HepG2 (cell line): ENCODE measurements around the gene SPIRE1.

Experiments used
- FOXK1 ChIP-seq: sonication (generic); formaldehyde crosslinking; IDR thresholded peaks from 2 replicates; pipeline ENCODE4 v1.4.0; 2020; ENCODE audit warnings: low read depth, missing genetic modification reagents, borderline replicate concordance
- GTF2F1 ChIP-seq: fragments of 150-350 bp; IDR thresholded peaks from 2 replicates; pipeline ENCODE4 v1.6.1; 2014; ENCODE audit warnings: low read length
- TF ChIP-seq, protein P1 (sequence below): sonication (generic); formaldehyde crosslinking; IDR thresholded peaks from 2 replicates; pipeline ENCODE4 v1.5.0; 2020; ENCODE audit warnings: mild to moderate bottlenecking, missing genetic modification reagents, moderate library complexity
- TF ChIP-seq, protein P2 (sequence below): fragments of 450-650 bp; IDR thresholded peaks from 2 replicates; pipeline ENCODE4 v1.6.1; 2017; ENCODE audit warnings: mild to moderate bottlenecking
- TF ChIP-seq, protein P3 (sequence below), 2 experiments: sonication (generic) in 1 of 2; formaldehyde crosslinking in 1 of 2; IDR thresholded peaks; 2 replicates each; pipeline versions ENCODE4 v1.4.0 to v1.6.1; 2018 to 2020; ENCODE audit warnings: missing genetic modification reagents in 2 of 2, borderline replicate concordance in 1 of 2, low read depth in 1 of 2, mild to moderate bottlenecking in 1 of 2, missing biosample characterization in 1 of 2
- TF ChIP-seq, protein P4 (sequence below): IDR thresholded peaks from 2 replicates; pipeline ENCODE4 v1.6.1; 2016
- TF ChIP-seq, protein P5 (sequence below): sonication (generic); formaldehyde crosslinking; conservative IDR thresholded peaks from 2 replicates; pipeline ENCODE4 v1.4.0; 2020; ENCODE audit warnings: missing genetic modification reagents

DNA sequence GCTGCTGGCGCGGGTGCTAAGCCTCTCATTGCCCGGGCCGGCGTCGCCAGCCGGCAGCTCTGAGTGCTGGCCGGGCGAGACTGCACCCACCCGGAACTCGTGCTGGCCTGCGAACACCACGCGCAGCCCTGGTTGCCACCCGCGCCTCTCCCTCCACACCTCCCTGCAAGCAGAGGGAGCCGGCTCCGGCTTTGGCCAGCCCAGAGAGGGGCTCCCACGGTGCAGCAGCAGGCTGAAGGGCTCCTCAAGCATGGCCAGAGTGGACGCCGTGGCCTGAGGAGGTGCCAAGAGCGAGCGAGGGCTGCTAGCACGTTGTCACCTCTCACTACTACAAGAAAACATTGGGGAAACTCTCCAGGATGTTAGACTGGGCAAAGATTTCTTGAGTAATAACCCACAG, 98.6 kb downstream of the SPIRE1 start:
- TF ChIP-seq FOXK1 (CRISPR knock-in tag) (no peak), GTF2F1 (no peak)
- TF ChIP-seq, protein P1, sequence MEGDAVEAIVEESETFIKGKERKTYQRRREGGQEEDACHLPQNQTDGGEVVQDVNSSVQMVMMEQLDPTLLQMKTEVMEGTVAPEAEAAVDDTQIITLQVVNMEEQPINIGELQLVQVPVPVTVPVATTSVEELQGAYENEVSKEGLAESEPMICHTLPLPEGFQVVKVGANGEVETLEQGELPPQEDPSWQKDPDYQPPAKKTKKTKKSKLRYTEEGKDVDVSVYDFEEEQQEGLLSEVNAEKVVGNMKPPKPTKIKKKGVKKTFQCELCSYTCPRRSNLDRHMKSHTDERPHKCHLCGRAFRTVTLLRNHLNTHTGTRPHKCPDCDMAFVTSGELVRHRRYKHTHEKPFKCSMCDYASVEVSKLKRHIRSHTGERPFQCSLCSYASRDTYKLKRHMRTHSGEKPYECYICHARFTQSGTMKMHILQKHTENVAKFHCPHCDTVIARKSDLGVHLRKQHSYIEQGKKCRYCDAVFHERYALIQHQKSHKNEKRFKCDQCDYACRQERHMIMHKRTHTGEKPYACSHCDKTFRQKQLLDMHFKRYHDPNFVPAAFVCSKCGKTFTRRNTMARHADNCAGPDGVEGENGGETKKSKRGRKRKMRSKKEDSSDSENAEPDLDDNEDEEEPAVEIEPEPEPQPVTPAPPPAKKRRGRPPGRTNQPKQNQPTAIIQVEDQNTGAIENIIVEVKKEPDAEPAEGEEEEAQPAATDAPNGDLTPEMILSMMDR, result no peak
- TF ChIP-seq, protein P2, sequence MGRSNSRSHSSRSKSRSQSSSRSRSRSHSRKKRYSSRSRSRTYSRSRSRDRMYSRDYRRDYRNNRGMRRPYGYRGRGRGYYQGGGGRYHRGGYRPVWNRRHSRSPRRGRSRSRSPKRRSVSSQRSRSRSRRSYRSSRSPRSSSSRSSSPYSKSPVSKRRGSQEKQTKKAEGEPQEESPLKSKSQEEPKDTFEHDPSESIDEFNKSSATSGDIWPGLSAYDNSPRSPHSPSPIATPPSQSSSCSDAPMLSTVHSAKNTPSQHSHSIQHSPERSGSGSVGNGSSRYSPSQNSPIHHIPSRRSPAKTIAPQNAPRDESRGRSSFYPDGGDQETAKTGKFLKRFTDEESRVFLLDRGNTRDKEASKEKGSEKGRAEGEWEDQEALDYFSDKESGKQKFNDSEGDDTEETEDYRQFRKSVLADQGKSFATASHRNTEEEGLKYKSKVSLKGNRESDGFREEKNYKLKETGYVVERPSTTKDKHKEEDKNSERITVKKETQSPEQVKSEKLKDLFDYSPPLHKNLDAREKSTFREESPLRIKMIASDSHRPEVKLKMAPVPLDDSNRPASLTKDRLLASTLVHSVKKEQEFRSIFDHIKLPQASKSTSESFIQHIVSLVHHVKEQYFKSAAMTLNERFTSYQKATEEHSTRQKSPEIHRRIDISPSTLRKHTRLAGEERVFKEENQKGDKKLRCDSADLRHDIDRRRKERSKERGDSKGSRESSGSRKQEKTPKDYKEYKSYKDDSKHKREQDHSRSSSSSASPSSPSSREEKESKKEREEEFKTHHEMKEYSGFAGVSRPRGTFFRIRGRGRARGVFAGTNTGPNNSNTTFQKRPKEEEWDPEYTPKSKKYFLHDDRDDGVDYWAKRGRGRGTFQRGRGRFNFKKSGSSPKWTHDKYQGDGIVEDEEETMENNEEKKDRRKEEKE, result no peak
- TF ChIP-seq, protein P3, sequence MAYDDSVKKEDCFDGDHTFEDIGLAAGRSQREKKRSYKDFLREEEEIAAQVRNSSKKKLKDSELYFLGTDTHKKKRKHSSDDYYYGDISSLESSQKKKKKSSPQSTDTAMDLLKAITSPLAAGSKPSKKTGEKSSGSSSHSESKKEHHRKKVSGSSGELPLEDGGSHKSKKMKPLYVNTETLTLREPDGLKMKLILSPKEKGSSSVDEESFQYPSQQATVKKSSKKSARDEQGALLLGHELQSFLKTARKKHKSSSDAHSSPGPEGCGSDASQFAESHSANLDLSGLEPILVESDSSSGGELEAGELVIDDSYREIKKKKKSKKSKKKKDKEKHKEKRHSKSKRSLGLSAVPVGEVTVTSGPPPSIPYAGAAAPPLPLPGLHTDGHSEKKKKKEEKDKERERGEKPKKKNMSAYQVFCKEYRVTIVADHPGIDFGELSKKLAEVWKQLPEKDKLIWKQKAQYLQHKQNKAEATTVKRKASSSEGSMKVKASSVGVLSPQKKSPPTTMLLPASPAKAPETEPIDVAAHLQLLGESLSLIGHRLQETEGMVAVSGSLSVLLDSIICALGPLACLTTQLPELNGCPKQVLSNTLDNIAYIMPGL (CRISPR knock-in tag; IDR thresholded peaks at IDR 0.05; ENCODE audit: borderline replicate concordance in 1 of 2, low read depth in 1 of 2), result no peak
- TF ChIP-seq, protein P4, sequence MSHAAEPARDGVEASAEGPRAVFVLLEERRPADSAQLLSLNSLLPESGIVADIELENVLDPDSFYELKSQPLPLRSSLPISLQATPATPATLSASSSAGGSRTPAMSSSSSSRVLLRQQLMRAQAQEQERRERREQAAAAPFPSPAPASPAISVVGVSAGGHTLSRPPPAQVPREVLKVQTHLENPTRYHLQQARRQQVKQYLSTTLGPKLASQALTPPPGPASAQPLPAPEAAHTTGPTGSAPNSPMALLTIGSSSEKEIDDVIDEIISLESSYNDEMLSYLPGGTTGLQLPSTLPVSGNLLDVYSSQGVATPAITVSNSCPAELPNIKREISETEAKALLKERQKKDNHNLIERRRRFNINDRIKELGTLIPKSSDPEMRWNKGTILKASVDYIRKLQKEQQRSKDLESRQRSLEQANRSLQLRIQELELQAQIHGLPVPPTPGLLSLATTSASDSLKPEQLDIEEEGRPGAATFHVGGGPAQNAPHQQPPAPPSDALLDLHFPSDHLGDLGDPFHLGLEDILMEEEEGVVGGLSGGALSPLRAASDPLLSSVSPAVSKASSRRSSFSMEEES (CRISPR knock-in tag), result no peak
- TF ChIP-seq, protein P5, sequence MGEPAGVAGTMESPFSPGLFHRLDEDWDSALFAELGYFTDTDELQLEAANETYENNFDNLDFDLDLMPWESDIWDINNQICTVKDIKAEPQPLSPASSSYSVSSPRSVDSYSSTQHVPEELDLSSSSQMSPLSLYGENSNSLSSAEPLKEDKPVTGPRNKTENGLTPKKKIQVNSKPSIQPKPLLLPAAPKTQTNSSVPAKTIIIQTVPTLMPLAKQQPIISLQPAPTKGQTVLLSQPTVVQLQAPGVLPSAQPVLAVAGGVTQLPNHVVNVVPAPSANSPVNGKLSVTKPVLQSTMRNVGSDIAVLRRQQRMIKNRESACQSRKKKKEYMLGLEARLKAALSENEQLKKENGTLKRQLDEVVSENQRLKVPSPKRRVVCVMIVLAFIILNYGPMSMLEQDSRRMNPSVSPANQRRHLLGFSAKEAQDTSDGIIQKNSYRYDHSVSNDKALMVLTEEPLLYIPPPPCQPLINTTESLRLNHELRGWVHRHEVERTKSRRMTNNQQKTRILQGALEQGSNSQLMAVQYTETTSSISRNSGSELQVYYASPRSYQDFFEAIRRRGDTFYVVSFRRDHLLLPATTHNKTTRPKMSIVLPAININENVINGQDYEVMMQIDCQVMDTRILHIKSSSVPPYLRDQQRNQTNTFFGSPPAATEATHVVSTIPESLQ, result no peak
